DMS 273 (cell line): Measurements from ENCODE around the gene PSKH1.

ENCODE experiments used
- DNase-seq: peaks from one replicate; lab custom pipeline; 2025; ENCODE audit not compliant: unreplicated experiment; lab: John Stamatoyannopoulos, UW

PSKH1 gene

DNA sequence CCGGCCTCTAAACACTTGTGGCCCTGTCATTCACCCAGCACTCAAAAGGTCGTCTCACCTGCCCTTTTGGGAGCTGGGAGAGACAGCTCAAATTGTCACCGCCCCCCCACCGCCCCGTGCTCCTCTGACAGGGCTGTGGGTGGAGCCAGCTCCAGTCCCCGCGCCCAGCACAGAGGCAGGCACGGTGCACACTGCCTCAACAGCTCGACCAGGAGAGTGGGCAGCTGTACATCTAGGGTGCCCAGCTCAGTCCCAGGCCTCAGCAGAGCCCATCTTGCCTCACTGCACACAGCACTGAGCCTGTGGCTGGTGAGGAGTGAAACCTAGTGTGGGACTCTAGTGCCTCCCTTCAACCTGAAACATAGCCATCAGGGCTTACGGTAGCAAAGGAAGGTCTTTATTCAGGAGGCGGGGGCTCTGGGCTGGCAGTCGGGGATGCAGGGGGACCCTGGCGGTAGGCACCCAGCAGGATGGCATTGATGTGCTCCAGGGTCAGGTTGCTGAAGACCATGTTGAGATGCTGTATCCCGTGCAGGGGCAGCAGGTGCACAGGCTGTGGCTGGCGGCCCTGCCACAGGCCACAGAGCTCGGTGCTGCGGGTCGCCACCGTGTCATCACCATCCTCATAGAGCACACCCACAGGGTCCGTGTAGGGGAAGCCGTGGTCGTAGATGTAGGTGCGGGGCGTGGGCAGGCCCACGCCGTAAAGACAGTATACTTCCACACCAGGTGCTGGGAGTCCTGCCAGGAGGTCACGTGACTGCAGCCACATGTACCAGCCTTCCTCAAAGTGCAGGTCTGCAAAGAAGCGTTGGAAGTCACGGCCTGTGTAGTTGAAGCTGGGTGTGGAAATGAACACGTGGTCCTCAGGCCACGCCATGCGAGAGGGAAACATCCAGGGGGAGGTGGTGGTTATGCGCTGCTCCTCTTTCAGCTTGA is 46.7 kb downstream of the PSKH1 start:
- no peak for DNase-seq

DNA sequence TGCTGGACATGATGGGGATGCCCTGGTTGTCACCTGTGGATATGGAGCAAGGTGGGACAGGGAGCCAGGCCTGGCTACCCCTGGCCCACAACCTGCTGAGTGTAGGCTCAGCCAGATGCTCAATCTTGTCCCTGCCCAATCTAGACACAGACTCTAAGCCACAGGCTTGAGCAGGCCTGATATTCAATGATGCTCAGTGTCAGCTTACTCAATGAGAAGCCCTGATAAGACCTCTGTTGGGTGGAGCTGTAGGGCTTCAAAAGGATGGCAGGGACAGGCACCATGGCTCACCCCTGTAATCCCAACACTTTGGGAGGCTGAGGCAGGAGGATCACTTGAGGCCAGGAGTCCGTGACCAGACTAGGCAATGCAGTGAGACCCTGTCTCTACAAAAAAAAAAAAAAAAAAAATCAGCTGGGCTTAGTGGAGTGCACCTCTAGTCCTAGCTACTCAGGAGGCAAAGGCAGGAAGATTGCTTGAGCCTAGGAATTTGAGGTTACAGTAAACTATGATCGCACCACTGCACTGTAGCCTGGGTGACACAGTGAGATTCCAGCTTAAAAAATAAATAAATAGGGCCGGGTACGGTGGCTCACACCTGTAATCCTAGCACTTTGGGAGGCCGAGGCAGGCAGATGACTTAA is 47.5 kb downstream of the PSKH1 start:
- DNase-seq: no peak

DNA sequence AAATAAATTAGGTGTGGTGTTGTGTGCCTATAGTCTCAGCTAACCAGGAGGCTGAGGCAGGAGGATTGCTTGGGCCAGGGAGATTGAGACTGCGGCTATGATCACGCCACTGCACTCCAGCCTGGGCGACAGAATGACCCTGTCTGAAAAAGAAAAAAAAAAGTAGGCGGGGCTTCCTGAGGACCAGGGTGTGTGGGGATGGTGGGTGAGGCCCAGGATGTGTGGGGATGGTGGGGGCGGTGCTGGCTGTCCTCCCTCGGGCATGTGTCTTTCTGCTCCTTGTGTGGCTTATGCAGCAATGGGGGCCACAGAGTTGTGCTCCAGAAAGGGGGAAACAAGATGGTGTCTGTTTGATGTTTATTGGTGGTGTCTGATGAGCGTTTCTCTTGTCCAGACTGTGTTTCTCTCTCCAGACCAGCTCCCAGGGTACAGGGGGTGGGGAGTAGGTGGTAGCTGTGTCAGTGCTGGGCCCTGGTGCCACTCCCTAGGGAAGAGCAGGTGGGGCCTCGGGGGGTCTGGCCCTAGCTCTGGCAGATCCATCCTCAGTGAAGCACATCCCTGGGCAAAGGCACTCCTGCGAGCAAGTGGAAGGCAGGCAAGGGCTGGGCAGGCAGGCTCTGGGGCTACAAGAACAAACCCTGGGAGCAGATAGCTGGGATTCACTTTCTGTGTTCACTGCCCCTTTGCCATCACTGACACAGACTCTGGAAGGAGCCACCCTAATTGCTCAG is 48.6 kb downstream of the PSKH1 start:
- no peak for DNase-seq

DNA sequence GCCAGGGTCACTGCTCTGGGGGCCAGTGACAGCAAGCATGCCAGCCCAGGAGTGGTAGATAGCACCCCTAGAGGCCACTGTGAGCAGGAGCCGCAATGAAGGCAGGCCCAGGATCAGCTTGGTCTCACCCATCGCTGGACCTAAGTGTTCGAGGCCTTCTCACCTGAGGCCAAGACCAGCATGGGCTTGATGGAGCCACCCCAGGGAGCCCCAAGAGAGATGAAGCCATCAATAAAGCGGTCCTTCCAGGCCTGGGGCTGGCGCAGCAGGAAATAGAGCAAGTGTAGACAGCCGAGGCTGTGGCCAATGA is 49.1 kb downstream of the PSKH1 start:
- DNase-seq: peak; percentile 68

DNA sequence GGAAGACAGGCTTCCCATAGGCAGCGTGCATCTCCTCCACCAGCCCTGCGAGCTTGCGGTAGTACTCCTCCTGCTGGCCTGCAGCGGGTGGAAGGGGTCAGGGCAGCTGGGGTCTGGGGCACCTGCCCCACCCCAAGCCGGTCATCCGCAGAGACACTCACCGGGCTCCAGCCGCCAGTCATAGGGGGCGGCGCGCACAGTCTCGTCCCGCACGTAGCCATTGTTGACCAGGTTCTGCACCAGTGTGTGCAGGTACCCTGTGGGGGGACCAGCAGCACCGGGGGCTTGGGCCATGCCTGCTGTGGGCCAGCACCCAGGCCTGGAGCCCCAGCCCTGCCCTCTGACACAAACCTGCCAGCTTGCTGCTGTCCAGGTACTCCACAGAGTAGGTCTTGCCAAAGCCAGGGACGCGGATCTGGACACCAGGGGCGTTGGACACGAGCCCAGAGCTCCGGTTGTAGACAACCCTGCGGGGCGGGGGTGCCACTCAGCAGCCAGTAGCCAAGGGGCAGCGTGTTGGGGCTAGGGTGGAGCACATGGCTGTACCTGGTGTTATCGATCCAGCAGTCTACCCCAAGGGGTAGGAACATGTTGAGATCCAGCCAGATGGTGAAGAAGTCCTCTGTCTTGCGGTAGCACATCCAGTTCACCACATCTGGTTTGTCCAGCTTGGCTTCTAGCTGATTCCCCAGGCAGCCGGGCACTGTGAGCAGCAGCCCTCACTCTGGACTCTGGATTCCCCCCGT is 49.6 kb downstream of the PSKH1 start:
- DNase-seq: no peak

DNA sequence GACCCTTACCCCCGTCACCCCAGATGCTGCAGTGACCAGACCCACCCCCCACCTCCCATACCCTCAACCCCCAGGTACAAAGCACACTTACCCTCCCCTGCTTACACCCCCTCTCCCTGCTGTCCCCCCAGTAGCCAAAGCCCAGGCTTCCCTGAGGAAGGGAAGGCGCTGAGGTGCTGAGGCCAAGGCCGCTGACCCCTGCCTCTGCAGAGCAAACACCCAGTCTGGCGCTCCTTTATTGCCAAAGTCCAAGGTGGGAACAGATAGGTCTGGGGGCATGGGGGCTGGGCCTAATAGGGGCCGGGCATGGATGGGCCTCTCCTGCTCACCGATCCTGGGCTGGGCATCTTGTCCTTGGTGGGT is 50.2 kb downstream of the PSKH1 start:
- DNase-seq: no peak

DNA sequence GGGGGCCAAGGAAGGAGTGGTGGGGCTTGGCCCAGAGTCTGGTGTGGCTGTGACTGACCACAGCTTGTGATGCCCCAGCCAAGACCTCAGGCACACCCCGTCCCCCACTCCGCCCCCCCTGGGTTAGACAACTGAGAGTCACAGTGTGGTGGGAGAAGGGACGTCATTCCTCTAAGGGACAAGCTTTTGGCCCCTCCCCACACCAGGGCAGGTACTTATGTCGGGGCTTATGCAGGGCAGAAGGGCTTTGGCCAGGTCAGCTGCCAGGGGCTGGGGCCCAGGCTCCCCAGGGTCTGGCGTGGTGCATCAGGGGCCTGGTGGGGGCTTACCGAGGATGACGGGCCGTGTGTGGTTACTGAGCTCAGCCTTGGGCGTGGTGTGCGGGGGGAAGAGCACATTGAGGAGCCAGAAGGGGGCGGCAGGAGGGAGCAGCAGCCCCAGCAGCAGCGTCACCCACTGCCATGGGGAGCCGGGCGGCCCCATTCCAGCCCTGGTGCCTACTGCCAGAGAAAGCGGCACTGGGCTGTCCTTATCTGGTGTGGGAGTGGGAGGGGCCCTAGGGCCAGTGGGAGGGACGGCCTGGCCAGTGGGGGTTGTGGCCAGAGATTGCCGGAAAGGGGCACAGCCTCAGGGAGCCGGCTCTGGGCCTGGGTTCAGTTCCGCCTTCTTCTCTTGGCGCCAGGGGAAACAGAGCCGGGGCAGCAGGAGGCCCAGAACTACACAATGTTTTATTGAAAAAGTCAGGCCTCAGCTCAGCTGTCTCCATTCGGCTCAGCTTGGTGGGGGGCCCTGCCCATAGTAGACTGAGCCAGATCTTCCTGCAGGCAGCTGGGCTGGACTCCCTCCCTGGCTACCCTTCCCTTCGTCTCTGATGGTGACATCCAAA is 50.8 kb downstream of the PSKH1 start, which contains the start of gene LCAT:
Gene LCAT, minus strand, starts transcription at position 502 of the 886 bp plus-strand sequence. Its CDS starts 19 bp downstream, at position 483.
- DNase-seq: peak; percentile 46

DNA sequence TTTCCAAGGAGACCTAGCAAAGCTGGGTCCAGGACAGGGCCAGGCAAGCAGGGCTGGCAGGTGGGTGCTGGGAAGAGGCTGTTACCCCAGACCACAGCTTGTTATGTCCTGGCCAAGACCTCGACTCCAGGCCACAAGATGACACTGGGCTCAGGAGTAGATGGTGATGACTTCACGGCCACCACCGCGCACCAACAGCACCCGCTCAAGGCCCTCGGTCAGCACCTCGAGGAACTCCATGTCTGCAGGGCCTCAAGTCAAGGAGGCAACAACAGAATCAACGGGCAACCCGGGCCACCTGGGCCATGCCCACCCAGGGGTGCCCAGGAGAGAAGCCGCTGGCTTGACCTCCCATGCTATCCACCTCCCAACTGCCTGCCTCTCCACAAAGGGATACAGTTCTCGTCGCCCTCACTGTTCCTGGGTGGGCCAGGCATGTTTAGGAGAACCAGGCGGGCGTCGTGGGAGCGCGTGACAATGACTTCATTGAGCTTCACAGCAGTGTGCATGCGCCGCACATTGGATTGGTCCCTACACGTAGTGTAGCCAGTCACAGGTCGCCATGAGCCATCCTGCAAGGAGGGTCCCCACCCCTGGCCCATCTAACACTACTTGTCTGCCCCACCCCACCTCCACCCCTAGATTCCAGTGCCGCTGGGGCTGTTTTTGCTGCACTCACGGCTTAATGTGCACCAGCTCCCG is 51.8 kb downstream of the PSKH1 start:
- no peak for DNase-seq

DNA sequence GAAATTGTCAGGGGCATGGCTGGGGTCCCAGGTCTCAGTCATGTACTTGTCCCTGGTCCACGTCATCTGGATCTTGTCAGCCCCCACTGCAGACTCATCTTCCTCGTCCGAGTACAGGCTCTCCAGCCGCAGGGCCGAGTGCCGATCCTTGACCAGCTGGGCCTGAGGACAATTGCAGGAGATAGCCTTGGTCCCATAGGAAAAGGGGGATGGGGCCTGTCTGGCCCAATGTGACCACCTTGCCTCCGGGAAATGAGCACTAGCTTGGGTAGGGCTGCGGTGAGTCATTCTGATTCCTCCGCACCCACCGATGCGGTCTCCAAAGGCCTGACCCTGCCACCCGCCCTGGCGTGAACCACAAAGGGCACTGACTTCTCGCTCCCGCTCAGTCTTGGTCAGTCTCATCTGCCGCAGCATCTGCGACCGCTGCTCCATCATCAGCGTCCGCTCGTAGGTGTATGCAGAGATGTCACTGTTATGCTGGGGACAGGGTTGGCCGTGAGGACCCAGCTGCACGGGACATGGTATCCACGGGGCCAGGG is 52.4 kb downstream of the PSKH1 start:
- no peak for DNase-seq

DNA sequence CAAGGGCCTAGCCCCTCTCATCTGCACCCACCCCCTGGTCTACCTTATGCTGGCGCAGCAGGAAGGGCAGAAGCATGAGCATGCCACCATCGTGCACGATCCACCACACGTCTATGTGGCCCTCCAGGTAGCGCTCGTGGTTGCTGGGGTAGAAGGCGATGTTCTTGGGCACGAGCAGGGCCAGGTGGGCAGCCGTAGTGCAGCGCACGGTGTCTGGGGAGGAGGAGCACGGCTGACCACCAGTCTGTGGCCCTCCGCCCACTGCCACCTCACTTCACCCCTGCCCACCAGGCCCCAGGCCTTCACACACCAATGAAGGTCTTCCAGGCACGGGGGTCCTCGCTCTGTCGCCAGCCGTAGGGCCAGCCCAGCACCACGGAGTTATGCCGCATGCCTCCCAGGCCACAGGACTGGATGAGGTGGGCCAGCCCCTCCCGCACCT is 53.1 kb downstream of the PSKH1 start:
- no peak for DNase-seq

DNA sequence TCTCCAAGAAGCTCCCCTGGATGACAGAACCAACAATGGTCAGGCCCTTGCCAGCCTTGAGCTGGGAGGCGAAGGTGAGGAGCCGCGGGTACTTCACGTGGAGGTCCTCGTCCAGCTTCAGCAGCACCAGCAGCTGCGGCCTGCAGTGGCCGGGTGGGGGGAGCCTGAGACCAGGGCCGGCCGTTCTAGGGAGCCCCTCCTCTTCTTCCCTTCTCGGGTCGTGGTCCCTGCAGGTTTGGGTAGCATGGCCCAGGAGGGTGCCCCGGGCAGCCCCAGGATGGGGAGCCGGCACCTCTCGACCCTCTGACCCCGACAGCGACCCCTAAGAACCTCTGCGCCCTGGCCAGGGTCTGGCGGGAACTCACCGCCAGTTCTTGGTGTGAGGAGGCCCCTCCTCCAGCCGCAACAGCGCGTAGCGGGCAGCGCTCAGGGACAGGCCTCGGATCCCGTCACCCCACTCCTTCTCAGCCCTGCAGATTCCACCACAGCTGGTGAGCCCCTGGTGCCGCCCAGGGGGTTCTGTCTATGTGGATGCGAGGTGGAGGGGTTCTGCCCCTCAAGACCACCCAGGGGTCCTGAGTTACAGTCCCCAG is 54.0 kb downstream of the PSKH1 start:
- DNase-seq: no peak

DNA sequence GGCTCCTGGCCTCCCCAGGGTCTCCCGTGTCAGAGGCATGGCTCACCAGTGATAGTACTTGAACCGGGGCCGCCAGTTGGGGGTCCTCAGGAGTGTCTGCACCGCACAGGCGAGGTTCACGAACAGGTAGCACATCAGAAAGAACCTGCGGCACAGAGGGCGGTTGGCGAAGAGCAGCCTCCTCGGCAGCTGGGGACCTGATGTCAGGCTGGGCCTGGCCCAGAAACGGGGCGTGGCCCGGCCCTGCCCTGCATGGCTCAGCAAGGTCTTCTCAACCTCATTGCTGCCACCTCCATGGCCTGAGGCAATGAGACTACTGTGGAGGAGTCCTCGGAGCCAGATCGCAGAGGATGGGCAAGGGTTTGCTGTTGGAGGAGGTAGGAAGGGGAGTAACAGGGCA is 55.0 kb downstream of the PSKH1 start:
- DNase-seq: no peak

DNA sequence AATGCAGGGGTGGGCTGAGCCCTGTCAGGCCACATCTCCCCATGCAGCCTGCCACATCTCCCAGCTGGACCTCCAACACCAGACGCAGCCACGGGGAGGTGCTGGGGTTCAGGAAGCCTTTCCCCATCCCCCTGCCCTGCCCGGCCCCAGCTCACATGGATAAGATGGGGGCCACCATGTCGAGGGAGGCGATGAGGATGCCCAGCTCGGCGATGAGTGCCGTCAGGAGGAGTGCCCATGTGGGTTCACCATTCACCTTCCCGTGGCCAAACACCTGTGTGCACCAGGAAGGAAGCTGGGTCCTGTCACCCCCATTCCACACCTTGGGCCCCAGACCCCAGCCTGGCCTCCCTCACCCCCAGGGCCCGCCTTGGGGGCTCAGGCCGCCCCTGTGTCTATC is 56.6 kb downstream of the PSKH1 start:
- no peak for DNase-seq

DNA sequence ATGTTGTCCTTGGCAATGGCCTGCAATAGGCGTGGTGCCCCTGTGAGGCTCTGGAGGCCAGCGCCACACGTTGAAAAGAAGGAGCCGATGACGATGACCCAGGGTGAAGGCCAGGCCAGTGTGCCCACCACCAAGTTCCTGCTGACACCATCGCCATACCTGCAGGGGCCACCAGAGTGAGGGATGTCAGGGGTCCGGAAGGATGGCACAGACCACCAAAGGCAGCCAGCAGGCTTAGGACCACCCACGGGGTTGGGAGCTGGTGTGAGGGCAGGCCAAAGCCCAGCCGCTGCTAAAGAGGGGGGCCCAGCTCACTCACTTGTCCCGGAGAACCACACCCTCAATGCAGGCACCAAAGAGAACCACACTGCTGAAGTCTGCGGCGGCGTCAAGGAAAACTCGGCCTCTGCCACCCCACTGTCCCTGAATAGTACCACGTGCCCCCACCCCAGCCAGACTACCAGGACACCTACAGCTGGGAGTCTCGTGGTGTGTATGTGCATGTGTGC is 57.3 kb downstream of the PSKH1 start:
- no peak for DNase-seq

DNA sequence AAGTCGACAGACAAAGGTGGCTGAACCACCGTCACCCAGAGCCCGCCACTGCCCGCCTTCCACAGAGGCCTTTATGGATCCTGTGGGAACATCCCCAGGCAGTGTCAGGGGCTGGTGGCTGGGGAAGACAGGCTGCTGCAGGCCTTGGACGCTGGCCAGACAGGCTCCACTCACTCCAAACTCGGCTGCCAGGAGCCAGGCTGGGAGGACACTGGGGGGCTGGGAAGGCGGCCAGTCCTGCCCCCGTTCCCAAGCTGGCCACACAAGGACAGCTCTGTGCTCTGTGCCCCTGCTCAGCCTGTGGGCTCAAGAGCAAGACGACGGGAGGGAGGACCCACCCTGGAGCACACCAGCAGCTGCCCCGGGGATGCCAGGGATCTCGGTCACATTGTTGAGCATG is 58.4 kb downstream of the PSKH1 start:
- peak; percentile 49 for DNase-seq

DNA sequence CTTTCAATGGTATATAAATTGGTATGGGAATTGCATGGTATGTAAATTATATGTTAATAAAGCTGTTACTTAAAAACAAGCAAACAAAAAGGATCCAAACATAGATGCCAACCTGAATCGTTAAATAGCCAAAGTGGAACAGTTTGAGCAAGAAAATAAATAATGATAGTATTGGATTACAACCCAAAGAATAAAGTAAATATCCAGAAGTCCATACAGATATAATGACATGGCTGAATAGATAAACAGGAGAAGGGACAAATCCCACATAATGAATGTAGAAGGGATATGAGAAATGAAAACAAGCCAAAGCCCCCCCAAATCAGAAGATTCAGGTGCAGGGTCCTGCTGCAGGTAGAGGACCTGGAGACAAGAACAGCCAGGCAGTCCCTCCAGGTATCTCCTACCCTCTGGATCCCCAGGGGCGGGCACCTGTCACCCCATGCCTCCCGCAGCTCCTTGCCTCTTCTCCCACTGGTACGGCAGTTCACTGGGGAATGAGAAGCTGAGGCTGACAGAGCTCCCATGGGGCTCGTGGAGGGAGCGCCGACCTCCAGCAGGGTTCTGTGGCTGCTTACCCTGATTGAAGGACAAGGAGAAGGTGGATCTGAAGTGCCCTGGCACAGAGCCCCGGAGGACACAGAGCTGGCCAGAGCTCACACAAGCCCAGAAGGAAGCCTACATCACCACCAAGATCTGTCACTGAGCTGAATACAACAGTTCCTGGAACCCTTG is 60.8 kb downstream of the PSKH1 start:
- DNase-seq: no peak

DNA sequence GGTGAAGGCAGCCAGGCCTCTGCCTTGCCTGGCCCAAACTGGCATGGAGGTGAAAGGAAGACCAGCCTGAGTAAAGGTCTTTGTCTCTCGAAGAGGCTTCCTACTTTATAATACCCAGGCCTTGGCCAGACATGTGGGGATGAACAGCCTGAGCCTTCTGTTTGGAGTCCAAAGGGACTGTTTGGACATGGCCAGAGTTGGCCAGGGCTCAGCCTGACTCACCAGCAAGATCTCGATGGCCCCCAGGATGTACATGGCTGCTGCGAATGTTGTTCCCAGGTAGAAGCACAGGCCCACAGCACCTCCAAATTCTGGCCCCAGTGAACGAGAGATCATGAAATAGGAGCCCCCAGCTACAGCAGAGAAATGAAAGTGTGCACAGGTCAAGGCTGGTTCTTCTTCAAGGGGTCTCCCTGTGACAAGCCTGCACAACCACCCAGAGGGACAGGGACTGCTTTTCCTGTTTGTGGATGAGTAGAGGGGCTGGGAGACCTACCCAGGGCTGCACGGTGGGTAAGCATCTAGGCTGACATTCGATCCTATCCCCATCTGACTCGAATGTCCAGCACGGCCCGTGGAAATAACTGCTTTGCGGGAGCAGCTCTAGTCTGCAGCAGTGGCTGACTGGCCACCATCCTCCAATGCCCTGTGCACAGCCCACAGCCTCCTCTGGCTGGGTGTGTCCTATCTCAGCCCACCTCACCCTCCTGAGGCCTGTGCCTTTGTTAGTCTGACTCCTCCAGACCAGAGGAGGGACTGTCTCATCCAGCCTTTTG is 61.6 kb downstream of the PSKH1 start:
- no peak for DNase-seq
